Gastroesophageal sphincter (tissue), 4 donors: ENCODE results near the gene ATRIP. TPM values are rescaled to one million over a fixed set of nuclear protein-coding genes. Genes with fewer than 3 reads are reported as not detected.

Experiments used
- ATAC-seq: fragments of 150-250 bp; one replicate; pipeline ENCODE4 v1.9.1; 2016; ENCODE audit warnings: mild to moderate bottlenecking, moderate library complexity
- H3K27ac ChIP-seq, 4 donors: fragments of 200-600 bp; sonication (generic) in 3 of 4; 1 replicate in 3 of 4; 2 replicates in 1 of 4; pipeline ENCODE4 v1.5.1; 2016 to 2019
- H3K27me3 ChIP-seq: fragments of 200-600 bp; sonication (generic); one replicate; pipeline ENCODE4 v1.5.1; 2019
- H3K36me3 ChIP-seq, 2 donors: fragments of 200-600 bp; sonication (generic); one replicate each; pipeline ENCODE4 v1.5.1; 2019; ENCODE audit warnings: control low read depth in 1 of 2
- H3K4me1 ChIP-seq, 3 donors: fragments of 200-600 bp; sonication (generic); 1 replicate in 2 of 3; 2 replicates in 1 of 3; pipeline ENCODE4 v1.5.1; 2016 to 2019; ENCODE audit warnings: control low read depth in 2 of 3
- H3K4me3 ChIP-seq, 2 donors: fragments of 200-600 bp; sonication (generic); one replicate each; pipeline ENCODE4 v1.5.1; 2019; ENCODE audit warnings: mild to moderate bottlenecking in 1 of 2, moderate library complexity in 1 of 2
- H3K9me3 ChIP-seq, 3 donors: fragments of 200-600 bp; sonication (generic); one replicate each; pipeline ENCODE4 v1.5.1; 2017 to 2019; ENCODE audit warnings: control low read depth in 2 of 3
- EP300 ChIP-seq: sonication (generic); formaldehyde crosslinking; IDR thresholded peaks from one replicate; pipeline ENCODE4 v1.6.1; 2017; ENCODE audit warnings: antibody characterized with exemption, mild to moderate bottlenecking
- POLR2A ChIP-seq, 2 donors: fragments of 450-650 bp; IDR thresholded peaks; one replicate each; pipeline ENCODE4 v1.6.1; 2017; ENCODE audit warnings: antibody characterized with exemption in 2 of 2, mild to moderate bottlenecking in 2 of 2, moderate library complexity in 1 of 2
- POLR2AphosphoS5 ChIP-seq: sonication (generic); formaldehyde crosslinking; IDR thresholded peaks from one replicate; pipeline ENCODE4 v1.6.1; 2017; ENCODE audit warnings: antibody characterized with exemption
- WGBS, 2 donors: methylation state at CpG; one replicate each; pipeline ENCODE4 v1.1.5; 2018; ENCODE audit warnings: low coverage in 1 of 2; 5-methylcytosine and 5-hydroxymethylcytosine counted together
- total RNA-seq, 4 donors: library from RNA; depleted of rRNA; stranded (reverse); fragments of >200 nt; gene quantifications; one replicate each; pipeline ENCODE4 v1.1.0, GENCODE V29; 2016
- TF ChIP-seq, protein P1 (sequence below), 4 experiments: fragments of 200-600 bp in 2 of 4; fragments of 450-650 bp in 2 of 4; sonication (generic) in 1 of 4; IDR thresholded peaks; one replicate each; pipeline ENCODE4 v1.5.1; 2017 to 2019; ENCODE audit warnings: antibody characterized with exemption in 4 of 4, mild to moderate bottlenecking in 2 of 4, moderate library complexity in 2 of 4

The ATRIP gene
- total RNA-seq, 4 donors from 2014 or later = 3.0 to 6.8 (median 5.2) TPM

DNA sequence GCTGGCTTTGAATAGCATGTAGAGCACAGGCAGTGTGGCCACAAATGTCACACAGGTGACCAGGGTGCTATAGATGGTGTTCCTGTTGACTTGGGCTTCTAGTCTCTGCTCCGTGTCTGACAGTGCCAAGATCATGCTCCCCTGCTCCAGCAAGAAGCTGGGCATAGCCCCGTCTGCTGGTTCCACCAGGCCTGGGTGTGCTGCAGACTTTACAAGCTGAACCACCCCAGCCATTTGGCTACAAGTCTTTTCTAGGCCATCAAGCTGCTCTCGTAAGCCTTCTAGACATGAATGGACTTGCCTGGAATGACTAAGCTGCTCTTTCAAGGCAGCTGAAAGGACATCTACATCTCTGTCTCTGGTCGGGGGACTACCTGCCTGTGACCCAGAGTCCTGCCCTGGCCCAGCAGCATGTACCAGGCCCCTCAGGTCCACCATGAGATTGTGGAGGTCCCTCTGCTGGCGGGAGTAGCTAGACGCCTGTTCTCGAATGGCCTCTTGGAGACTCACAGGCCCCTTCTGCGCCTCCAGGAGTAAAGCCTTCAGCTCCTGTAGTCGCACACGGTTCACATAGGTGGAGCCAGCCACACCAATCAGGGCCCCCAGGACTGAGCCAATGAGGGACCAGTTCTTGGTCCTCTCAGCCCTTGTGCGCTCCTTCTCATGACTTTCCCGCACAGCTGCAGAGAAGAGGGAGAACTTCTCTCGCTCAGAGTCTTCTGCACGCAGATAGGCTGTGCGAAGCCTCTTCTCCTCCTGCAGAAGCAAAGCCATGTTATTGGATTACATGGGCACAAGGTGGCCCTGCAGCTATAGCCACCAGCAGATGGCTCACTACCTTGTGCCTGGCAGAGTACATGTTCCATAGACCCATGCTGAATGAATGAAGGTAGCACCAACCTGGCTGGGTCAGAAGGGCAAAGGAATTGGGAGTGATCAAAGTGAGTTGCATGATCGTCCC, 13.8 kb upstream of the ATRIP start:
- Histone ChIP-seq H3K27me3 (no peaks in the 10 kb centered on the region), H3K4me3 (peak overlapping the region in 1 of 2 donors; percentile 15), H3K9me3 (no peaks in the 10 kb centered on the region), H3K27ac (peak overlapping the region in 3 of 4 donors; percentile 86 to 99 (median 98)), H3K36me3 (peaks cover 0 to 13% of the 10 kb centered on the region in 2 donors), H3K4me1 (peaks cover 6 to 67% (median 31%) of the 10 kb centered on the region in 3 donors)
- TF ChIP-seq POLR2AphosphoS5 (no peak), POLR2A (IDR thresholded peaks at IDR 0.05) (no peak), EP300 (no peak)
- TF ChIP-seq, protein P1, sequence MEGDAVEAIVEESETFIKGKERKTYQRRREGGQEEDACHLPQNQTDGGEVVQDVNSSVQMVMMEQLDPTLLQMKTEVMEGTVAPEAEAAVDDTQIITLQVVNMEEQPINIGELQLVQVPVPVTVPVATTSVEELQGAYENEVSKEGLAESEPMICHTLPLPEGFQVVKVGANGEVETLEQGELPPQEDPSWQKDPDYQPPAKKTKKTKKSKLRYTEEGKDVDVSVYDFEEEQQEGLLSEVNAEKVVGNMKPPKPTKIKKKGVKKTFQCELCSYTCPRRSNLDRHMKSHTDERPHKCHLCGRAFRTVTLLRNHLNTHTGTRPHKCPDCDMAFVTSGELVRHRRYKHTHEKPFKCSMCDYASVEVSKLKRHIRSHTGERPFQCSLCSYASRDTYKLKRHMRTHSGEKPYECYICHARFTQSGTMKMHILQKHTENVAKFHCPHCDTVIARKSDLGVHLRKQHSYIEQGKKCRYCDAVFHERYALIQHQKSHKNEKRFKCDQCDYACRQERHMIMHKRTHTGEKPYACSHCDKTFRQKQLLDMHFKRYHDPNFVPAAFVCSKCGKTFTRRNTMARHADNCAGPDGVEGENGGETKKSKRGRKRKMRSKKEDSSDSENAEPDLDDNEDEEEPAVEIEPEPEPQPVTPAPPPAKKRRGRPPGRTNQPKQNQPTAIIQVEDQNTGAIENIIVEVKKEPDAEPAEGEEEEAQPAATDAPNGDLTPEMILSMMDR (IDR thresholded peaks at IDR 0.05) = no peak
- 80 to 86% methylated on average over 1 of the region's 16 CpGs for WGBS, 2 donors
- ATAC-seq = no peak

GRCh38 chr3:48433472-48434118, 12.9 kb upstream of the ATRIP start:
- TF ChIP-seq EP300 (no peak), POLR2AphosphoS5 (peak; percentile 67), POLR2A (IDR thresholded peaks at IDR 0.05) (no peak)
- TF ChIP-seq, protein P1 (IDR thresholded peaks at IDR 0.05) = no peak
- H3K9me3 ChIP-seq = no peaks in the 10 kb centered on the region
- H3K27me3 ChIP-seq = no peaks in the 10 kb centered on the region
- peak; percentile 43 for ATAC-seq
- peaks cover 0 to 13% of the 10 kb centered on the region in 2 donors for H3K36me3 ChIP-seq
- 35 to 40% methylated on average over 1 to 9 of the region's 12 CpGs for WGBS, 2 donors
- H3K4me3 ChIP-seq = peak overlapping the region in 1 of 2 donors; percentile 15
- peak overlapping the region; percentile 69 to 99 (median 92) for H3K27ac ChIP-seq
- peaks cover 6 to 58% (median 28%) of the 10 kb centered on the region in 3 donors for H3K4me1 ChIP-seq

DNA sequence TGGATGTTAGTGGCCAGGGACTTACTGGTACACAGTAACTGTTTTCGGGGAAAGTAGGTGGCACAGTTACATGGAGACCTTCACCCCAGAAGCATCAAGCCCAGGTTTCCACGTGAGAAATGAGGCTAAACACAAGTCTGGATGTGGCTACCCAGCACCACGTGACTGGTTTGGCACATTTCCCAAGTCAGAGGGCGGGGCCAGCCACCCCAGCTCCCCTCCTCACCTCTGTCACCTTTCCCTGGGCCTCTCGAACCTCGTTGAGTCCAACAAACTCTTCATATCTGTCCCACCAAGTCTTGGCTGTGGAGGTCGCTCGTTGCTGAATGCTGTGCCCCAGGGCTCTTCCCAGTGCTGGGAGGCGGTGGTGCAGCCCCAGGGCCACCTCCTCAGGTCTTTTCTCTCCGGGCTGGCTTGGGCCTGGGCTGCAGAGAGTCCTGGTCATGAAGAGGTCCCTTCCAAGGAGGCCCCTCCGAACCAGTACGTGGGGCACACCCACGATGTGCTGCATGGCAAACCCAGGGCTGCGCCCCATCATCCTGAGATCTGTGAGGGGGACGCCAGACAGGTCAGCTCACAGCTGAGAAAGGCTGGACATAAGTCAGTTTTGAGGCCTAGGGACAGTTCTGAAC, 11.8 kb upstream of the ATRIP start:
- ATAC-seq = no peak
- no peak for TF ChIP-seq POLR2A (IDR thresholded peaks at IDR 0.05)
- TF ChIP-seq EP300 = no peak
- TF ChIP-seq POLR2AphosphoS5 = no peak
- TF ChIP-seq, protein P1 (IDR thresholded peaks at IDR 0.05) = no peak
- WGBS, 2 donors = 30 to 40% methylated on average over 2 to 7 of the region's 15 CpGs
- H3K27me3 ChIP-seq = no peaks in the 10 kb centered on the region
- peak overlapping the region; percentile 69 to 99 (median 92) for H3K27ac ChIP-seq
- H3K4me1 ChIP-seq = peaks cover 6 to 66% (median 31%) of the 10 kb centered on the region in 3 donors
- peaks cover 0 to 13% of the 10 kb centered on the region in 2 donors for H3K36me3 ChIP-seq
- no peak overlapping the region for H3K4me3 ChIP-seq
- no peaks in the 10 kb centered on the region for H3K9me3 ChIP-seq

GRCh38 chr3:48435223-48435595, 11.3 kb upstream of the ATRIP start:
- Histone ChIP-seq H3K36me3 (peaks cover 0 to 13% of the 10 kb centered on the region in 2 donors), H3K27ac (peak overlapping the region; percentile 69 to 99 (median 92)), H3K4me3 (no peak overlapping the region), H3K4me1 (peaks cover 6 to 63% (median 29%) of the 10 kb centered on the region in 3 donors), H3K27me3 (no peaks in the 10 kb centered on the region), H3K9me3 (no peaks in the 10 kb centered on the region)
- no peak for ATAC-seq
- TF ChIP-seq POLR2A (IDR thresholded peaks at IDR 0.05) (no peak), EP300 (no peak), POLR2AphosphoS5 (no peak)
- TF ChIP-seq, protein P1 (IDR thresholded peaks at IDR 0.05) = no peak
- WGBS, 2 donors = 38 to 96% methylated on average over 1 to 4 of the region's 4 CpGs
